ENCODE results near the gene STAG1.
A peak's percentile ranks its signal among the peaks of the same experiment; 100 is the strongest.
"Not testable (repeated sequence)": the region's sequence is repeated elsewhere in the genome, so short reads cannot be mapped to it uniquely, and the experiment has no call there.

The STAG1 gene

GRCh38 chr3:136642711-136643110 lies 109.5 kb downstream of the STAG1 start:
- no peak for DNase-seq

- no peak for DNase-seq
Measured at GRCh38 chr3:136639069-136639468, 113.1 kb downstream of the STAG1 start.

GRCh38 chr3:136637176-136637575 lies 115.0 kb downstream of the STAG1 start:
- no peak for DNase-seq

- no peak for DNase-seq
Measured at GRCh38 chr3:136634821-136635220, 117.4 kb downstream of the STAG1 start.

GRCh38 chr3:136632625-136633081 lies 119.5 kb downstream of the STAG1 start:
- DNase-seq: no peak

GRCh38 chr3:136631424-136631823 lies 120.8 kb downstream of the STAG1 start:
- DNase-seq: no peak

GRCh38 chr3:136630915-136631314 lies 121.3 kb downstream of the STAG1 start:
- no peak for DNase-seq

- peak; percentile 69 for DNase-seq
Measured at GRCh38 chr3:136626493-136626892, 125.7 kb downstream of the STAG1 start.

GRCh38 chr3:136624894-136625815 lies 127.0 kb downstream of the STAG1 start:
- DNase-seq: peak; percentile 36

GRCh38 chr3:136624371-136624770 lies 127.8 kb downstream of the STAG1 start:
- DNase-seq: peak; percentile 52

- peak; percentile 2 for DNase-seq
Measured at GRCh38 chr3:136621628-136622027, 130.6 kb downstream of the STAG1 start.

- peak; percentile 47 for DNase-seq
Measured at GRCh38 chr3:136620436-136620835, 131.7 kb downstream of the STAG1 start.

GRCh38 chr3:136617969-136618525 lies 134.1 kb downstream of the STAG1 start:
- DNase-seq: not testable (repeated sequence)

GRCh38 chr3:136617198-136617597 lies 135.0 kb downstream of the STAG1 start:
- peak; percentile 32 for DNase-seq

GRCh38 chr3:136612512-136612911 lies 139.7 kb downstream of the STAG1 start:
- no peak for DNase-seq

- peak; percentile 64 for DNase-seq
Measured at GRCh38 chr3:136606990-136607389, 145.2 kb downstream of the STAG1 start.

- peak; percentile 28 for DNase-seq
Measured at GRCh38 chr3:136606216-136606615, 146.0 kb downstream of the STAG1 start.

- DNase-seq: no peak
Measured at GRCh38 chr3:136604961-136605360, 147.2 kb downstream of the STAG1 start.

GRCh38 chr3:136602818-136603217 lies 149.4 kb downstream of the STAG1 start:
- no peak for DNase-seq

GRCh38 chr3:136595913-136596697 lies 156.1 kb downstream of the STAG1 start:
- DNase-seq: no peak

GRCh38 chr3:136586580-136586979 lies 165.6 kb downstream of the STAG1 start:
- DNase-seq: no peak

GRCh38 chr3:136584728-136585127 lies 167.4 kb downstream of the STAG1 start:
- DNase-seq: no peak

- no peak for DNase-seq
Measured at GRCh38 chr3:136583823-136584222, 168.4 kb downstream of the STAG1 start.
